T-helper 22 cell (primary cell): Measurements from ENCODE around the gene MYL9.

Source experiments
- DNase-seq: peaks from one replicate; pipeline ENCODE4 v3.0.0-alpha.2; 2020; ENCODE audit warnings: low read depth

The MYL9 gene

DNA sequence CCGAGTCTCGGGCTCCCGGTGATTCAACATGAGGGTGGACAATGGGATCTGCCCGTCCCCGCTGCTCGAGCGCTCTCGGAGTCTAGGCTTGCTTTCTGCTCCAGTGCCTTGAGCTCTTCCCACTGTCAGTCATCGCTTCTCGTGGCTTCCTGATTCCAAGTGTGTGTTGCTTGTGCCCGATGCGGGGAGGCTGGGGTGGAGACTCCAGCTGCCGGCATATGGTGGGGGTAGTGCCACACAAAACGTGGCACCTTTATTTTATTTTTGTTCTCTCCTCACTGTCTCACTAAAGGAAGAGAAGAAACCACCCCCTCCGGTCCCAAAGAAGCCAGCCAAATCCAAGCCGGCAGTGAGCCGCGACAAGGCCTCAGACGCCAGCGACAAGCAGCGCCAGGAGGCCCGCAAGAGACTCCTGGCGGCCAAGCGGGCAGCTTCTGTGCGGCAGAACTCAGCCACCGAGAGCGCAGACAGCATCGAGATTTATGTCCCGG lies 14.8 kb upstream of the MYL9 start:
- no peak for DNase-seq

DNA sequence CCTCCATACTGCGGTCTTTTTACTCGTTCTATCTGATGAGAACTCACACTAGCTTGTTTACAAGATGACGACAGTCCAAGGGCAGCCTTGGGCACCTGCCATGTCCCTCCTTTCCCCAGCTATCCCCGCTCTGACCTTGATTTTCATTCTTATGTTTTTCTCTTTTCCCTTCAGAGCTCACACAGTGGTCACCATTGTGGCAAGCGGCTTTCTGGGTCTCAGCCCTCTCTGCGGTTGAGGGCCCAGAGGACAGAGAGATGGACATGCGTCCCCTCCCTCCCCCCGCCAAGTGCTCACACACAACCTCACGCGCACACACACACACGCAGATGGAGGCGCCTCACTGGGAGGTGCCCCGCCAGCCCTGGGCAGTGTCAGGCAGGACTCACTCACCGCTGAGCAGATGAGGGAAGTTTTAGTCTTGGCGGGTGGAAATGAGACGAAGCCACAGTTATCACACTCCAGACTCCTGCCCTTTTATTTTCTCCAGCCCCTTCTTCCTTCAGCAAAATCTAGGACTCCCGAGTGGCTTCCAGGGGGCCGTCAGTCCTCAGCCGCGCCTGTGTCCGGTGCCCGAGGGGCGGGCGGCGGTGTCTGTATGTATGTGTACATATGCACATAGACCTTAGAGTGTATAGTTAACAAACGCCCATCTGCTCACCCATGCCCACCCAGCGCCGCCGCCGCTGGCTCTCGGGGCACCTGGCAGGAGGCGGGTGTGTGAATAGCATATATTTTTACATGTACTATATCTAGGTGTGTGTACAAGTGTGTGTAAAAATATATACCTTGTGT lies 13.8 kb upstream of the MYL9 start:
- no peak for DNase-seq

DNA sequence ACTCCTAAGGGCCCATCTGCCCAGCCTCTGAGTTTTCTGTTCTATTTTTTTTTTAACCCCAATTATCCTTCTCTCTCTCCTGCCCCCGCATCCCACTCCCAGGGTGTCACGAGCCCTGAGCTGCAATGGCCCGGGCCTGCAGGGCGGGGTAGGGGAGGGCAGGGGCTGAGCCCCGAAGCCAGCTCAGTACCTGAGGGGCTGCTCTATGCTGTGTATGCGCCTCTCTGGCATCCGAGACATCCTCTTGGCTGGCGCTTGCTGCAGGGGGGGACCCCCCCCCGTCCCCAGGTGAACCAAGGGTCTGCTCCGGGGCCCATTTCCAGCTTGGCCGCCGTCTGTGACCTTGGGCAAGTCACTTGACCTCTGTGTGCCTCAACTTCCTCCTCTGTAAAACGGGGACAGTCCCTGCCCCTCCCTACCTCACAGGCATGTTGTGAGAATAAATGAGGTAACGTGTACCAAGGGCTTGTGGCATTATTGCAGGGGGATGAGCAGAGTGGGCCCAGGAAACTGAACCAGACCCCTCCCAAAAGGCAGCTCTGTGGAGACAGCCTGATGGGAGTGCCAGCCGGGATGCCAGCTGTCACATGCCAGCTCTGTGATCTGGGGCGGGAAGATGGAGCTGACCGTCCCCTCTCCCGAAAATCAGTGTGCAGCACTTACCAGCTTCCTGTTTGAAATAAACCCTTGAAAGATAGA lies 13.0 kb upstream of the MYL9 start:
- DNase-seq = no peak

DNA sequence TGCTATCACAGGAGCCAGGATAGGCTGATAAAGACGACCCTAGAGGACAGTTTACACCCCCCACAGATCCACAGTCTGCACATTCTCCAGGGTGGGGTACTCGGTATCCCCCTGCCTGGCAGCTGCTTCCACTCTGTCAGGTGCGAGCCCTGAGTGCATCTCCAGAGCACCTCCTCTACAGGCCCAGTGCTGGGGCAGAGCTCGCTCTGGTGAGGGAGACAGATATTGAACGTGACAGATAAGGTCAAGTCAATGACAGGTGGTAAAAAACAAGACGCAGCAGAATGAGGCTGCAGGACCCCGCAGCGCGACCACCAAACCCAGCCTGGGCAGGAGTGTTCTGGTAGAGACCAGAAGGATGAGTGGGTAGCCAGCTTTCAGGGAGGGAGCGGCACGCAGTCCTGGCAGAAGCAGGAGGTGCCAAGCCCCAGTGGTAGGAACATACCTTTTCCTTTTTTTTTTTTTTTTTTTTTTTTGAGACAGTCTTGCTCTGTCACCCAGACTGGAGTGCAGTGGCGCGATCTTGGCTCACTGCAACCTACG lies 12.4 kb upstream of the MYL9 start:
- DNase-seq = no peak

DNA sequence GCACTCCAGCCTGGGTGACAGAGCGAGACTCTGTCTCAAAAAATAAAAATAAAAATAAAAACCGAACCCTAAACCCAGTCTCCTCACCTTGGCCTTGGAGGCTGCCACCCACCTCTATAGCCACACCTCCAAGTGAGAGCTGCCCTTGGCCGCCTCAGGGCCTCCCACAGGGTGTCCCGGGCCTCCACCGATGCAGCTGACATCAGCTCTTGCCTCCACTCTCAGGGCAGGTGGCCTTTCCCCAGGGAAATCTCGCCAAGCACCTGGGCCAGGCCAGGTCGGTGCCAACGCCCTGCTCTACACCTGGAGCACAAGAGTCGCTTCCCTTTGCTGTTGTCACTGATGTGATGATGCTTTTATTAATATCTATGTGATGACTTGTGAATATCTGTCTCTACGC lies 8.9 kb upstream of the MYL9 start:
- no peak for DNase-seq

DNA sequence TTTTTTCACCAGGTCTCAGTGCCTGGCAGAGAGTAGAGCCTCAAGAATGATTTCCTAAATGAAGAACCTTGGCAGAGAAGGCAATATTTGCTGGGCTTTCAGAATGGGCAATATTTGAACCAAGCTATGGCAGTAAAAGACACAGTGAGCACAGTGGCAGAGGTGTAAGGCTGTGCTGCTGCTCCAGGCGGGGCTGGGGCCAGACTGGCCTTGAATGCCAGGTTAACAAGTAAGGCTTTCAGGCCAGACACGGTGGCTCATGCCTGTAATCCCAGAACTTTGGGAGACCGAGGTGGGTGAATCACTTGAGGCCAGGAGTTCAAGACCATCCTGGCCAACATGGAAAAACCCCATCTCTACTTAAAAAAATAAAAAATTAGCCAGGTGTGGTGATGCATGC lies 8.5 kb upstream of the MYL9 start:
- no peak for DNase-seq

DNA sequence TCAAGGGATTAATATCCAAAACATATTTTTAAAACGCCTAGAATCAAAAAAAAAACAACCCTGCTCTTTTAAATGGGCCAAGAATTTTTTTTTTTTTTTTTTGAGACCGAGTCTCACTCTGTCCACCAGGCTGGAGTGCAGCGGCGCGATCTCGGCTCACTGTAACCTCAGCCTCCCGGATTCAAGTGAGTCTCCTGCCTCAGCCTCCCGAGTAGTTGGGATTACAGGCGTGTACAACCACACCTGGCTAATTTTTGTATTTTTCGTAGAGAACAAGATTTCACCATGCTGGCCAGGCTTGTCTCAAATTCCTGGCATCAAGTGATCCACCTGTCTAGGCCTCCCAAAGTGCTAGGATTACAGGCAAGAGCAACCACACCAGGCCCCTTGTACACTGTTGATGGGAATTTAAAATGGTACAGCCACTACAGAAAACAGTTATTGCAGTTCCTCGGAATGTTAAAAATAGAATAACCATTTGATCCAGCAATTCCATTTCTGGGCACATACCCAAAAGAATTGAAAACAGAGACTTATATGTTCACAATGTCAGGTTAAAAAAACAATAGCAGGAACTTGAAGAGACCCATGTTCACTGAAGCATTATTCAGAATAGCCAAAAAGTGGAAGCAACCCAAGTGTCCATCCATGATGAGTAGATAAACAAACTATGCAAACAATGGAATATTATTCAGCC lies 3.1 kb upstream of the MYL9 start:
- DNase-seq = no peak

DNA sequence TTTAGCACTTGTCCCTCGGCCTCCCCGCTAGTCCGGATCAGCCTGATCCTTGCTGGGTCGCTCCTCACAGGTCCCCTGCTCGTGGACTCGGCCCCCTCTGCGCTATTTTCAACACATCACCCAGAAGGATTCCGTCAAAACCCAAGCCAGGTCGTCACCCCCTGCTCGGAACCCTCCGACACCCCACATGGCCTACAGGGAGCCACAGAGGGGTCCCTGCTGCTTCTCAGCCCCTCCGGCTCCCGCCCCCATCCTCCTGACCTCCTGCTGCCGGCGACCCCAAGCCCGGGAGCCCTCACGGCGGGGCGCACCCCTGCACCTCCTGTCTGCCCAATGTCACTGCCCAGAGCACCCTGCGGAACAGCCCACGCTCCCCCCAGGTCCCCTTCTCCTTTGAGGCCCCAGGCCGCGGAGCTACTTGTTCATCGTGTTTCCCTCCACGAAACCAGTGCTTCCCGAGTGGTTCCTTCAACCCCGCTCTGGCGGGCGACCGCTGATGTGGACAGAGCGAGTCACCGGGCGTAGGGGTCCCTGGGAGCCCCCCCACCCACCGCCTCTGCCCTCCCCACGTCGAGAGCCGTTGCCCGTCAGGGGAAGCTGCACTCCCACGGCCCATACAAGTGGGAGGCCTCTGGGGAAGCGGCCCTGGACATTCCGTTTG lies 638 bp upstream of the MYL9 start:
- no peak for DNase-seq

DNA sequence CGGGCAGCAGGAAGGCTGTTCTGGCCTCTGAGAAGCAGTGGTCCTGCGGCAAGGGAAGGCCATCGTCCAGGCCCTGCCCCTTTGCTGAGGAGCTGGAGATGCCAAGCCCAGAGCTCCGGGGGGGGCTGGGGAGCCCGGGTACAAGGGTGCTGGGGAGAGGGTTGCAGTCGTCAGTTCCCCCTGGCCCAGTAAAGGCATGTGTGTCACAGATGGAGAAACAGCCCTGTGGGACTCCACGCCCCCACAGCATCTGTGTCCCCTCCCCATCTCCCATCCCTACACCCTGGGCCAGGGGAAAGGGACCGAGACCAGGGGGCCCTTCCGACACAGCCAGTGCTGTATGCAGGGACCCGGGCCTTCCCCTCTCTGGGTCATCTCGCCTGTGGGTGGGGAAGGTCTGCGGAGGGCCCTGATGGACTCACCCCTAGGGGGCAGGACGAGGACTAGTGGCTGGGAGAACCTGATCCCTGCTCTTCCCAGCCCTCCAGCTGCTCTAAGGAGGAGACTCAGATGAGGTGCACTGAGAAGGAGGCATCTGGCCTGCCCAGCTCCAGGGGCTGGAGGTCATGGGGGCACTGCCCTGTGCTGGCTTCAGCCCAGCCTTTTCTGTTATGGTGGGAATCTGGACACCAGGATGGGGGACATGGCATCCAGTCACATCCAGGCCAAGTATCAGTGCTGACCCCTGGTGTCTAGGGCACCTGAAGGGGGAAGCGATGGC lies 609 bp downstream of the MYL9 start:
- no peak for DNase-seq

DNA sequence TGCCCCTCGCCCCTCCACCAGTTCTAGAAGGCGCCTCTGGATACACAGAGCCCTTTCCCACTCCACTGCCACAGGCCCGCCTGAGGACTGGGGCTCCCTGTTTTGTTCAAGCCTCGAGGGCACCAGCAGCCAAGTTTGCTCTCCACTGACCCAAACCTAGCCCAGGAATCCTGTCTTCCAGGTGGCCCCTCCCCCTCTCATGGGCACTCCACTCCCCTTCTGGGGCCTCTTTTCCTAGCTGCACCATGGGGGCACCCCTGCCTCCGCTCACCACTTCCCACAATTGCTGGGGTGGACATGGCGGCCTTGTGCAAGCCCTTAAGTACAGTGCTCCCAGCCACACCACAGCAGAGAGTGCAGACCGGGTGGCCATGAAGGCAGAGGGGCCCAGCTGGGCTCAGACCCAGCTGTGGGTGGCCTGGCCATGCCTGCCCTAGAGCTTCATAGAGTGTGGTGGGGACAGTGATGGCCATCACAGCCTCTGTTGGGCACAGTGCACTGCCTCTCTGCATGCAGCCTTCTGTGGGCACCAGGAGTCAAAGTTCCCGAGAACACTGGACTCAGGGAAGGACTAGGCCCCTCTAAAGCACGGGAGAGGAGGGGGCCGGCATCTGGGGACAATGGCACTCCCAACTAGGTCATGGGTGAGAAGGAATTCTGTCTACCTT lies 1.3 kb downstream of the MYL9 start:
- DNase-seq = no peak

DNA sequence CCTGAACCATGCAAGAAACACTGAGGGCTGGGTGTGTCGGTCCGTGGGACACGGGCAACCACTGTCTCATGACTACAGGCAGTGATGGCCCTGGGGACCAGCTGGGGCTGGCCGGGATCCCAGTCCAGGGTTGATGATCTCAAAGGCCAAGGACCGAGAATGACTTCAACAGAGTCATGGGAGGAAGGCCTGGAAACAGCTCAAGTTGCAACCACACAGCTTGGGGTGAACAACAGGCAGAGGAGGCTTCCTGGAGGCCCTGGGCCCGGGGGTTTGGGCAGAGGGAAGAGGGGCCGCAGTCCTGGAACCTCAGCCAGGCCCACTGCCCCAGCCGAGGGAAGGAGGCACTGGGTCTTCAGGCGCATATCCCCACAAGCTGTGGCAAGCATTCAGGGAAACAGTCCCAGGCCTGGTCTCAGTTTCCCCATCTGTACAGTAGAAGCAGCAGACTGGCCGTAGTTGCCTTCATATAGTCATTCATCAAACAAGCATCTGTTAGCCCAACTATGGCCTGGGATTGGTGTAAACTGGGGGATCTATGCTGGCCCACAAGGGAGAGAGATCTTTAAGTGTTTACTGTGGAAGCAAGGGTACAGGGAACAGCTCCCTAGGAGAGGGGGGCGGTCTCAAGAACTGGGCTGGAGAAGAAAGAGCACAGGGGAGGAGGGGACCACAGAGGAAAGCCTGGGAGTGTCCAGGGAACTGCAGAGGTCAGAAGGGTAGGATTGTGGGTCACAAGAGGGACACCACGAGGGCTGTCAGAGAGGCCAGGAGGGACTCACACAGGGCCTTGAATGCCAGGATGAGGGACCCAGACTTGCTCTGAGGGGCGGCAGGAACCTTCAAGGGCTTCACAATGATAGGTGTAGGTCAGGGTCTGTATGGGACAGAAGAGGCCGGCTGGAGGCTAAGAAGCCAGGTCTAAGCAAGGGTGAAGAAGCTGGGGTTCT lies 2.1 kb downstream of the MYL9 start:
- DNase-seq = no peak

DNA sequence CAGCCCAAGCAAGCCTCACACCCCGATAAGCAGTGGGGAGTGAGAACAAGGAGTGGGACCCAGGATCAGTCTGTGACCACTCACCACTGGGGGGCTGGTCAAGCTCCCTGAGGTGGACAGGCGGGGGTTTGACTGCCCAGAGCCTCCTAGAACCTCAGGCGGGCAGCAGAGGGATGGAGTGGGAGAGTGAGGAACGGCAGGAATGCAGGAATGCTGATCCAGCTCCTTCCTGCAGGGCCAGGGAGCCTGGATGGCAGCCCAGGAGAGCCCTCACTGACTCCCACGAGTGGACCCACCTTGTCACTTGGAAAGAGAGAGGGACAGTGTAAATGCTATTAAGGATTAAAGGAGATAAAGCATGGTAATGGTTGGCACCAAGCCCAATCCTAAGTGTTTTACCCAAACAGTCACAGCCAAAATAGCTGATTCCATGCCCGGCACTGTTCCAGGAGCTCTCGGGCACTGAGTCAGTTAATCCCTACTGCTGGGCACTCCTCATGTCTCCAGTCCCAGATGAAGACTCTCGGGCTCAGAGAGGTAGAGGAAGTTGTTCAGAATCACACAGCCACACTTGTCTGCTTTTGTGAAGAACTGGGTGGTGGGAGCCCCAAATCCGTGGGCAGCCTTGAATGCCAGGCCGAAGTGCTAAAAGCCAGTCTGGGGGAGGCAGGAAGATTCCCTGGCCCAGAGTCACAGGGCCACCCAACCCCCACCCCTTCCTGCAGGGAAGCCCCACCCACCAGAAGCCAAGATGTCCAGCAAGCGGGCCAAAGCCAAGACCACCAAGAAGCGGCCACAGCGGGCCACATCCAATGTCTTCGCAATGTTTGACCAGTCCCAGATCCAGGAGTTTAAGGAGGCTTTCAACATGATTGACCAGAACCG lies 3.1 kb downstream of the MYL9 start:
- no peak for DNase-seq

DNA sequence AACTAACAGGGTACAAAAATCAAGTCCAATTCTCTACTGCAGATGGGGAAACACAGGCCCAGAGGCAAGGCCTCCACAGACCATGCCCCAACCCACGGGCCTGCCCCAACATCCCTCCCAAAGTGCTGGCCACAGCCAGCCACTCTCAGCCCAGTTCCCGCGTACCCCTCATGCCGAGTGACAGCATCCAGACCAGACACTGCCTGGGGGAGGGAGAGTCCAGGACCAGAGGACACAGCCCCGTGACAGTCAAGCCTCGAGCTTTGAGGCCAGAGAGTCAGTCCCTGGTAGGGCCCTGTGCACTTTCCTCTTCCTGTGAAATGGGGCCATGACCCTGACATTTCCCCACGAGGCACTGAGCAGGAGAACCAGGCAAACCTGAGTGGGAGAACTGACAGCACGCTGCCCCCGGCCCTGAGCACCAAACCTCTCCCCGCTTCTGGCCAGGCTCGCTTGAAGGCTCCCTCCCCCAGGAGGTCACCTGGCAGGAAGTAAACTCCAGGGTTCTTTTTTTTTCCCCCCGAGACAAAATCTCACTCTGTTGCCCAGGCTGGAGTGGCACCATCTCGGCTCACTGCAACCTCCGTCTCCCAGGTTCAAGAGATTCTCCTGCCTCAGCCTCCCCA lies 4.9 kb downstream of the MYL9 start:
- no peak for DNase-seq

DNA sequence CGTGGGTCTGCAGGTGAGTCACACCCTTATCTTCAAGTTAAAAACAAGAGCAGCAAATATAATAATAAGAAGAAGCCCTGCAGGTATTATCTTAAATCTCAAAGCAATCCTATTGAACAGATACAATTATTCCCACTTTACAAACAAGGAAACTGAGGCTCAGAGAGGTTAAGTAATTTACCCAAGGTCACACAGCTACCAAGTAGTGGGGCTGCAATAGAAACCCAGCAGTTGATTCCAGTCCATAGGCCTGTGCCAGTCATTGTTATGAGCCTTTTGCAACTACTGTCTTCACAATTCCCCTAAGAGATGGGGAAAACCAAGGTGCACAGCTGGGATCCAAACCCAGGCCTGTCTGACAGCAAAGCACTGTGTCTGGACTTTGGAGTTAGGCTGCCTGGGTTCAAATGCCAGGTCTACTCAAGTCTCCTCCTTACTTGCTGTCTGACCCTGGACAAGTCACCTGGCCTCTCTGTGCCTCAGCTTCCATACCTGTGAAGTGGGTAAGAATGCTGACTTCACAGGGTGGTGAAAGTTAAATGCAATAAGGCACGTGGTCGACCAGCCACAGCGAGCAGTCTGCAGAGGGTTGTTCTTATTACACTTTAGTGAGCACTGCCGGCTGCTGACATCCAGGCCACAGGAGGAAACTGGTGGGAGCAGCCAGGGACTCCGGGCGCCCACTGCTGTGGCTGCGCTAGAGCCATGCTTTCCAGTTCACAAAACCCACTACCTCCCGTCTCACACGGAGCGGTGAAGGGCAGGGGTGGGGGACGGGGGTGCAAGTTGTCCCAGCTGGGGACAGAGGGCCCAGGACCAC lies 6.1 kb downstream of the MYL9 start:
- DNase-seq = no peak

DNA sequence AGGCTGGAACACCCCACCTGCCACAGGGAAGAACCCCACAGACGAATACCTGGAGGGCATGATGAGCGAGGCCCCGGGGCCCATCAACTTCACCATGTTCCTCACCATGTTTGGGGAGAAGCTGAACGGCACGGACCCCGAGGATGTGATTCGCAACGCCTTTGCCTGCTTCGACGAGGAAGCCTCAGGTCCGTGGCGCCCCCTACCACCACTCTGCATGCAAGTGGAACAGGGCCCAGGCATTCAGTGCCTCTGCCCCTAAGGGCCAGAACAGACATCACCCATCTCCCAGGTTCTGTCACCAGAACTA lies 6.6 kb downstream of the MYL9 start:
- no peak for DNase-seq

DNA sequence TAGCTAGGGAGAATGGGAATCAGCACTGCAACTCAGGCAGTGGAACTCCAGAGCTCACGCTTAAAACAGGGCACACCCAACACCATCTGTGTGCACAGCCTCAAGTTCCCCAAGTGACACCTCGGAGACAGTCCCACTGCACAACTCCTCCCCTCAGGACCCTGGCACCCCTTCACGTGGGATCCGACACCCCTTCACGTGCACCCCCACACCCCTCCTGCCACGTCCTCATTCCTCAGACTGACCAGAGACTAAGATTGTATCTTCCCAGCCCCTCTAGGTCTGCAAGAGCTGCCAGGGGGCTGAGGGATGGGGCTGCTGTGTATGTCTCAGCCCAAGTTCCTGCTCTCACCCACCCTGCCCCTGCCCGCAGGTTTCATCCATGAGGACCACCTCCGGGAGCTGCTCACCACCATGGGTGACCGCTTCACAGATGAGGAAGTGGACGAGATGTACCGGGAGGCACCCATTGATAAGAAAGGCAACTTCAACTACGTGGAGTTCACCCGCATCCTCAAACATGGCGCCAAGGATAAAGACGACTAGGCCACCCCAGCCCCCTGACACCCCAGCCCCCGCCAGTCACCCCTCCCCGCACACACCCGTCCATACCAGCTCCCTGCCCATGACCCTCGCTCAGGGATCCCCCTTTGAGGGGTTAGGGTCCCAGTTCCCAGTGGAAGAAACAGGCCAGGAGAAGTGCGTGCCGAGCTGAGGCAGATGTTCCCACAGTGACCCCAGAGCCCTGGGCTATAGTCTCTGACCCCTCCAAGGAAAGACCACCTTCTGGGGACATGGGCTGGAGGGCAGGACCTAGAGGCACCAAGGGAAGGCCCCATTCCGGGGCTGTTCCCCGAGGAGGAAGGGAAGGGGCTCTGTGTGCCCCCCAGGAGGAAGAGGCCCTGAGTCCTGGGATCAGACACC lies 7.6 kb downstream of the MYL9 start:
- DNase-seq = no peak

DNA sequence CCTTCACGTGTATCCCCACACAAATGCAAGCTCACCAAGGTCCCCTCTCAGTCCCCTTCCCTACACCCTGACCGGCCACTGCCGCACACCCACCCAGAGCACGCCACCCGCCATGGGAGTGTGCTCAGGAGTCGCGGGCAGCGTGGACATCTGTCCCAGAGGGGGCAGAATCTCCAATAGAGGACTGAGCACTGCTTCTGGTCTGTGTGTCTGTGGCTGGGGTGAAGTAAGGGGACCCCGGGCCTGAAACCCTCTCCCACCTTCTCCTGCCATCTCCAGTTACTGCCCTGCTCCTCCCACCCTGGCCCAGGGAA lies 8.3 kb downstream of the MYL9 start:
- DNase-seq = no peak
